Myocyte (in vitro differentiated cells): ENCODE results near the gene WNT9A. TPM values are rescaled to one million over a fixed set of nuclear protein-coding genes. Genes with fewer than 3 reads are reported as not detected.
"Not testable (repeated sequence)": the region's sequence is repeated elsewhere in the genome, so short reads cannot be mapped to it uniquely, and the experiment has no call there.

Experiments
- DNase-seq: peaks from one replicate; pipeline ENCODE4 v3.0.0-alpha.2; 2012; ENCODE audit warnings: low read depth
- polyA plus RNA-seq: library from polyadenylated mRNA; unstranded; fragments of >200 nt; gene quantifications from one replicate; pipeline ENCODE4 v1.2.1, GENCODE V29; 2012; ENCODE audit warnings: missing spikeins
- total RNA-seq: library from RNA; depleted of rRNA; stranded (reverse); fragments of >200 nt; gene quantifications from 2 replicates; pipeline ENCODE4 v1.2.3, GENCODE V29; 2014

The WNT9A gene, protein sequence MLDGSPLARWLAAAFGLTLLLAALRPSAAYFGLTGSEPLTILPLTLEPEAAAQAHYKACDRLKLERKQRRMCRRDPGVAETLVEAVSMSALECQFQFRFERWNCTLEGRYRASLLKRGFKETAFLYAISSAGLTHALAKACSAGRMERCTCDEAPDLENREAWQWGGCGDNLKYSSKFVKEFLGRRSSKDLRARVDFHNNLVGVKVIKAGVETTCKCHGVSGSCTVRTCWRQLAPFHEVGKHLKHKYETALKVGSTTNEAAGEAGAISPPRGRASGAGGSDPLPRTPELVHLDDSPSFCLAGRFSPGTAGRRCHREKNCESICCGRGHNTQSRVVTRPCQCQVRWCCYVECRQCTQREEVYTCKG
- total RNA-seq = 6.5 and 10.6 TPM in 2 replicates
- polyA plus RNA-seq = 11.8 TPM

DNA sequence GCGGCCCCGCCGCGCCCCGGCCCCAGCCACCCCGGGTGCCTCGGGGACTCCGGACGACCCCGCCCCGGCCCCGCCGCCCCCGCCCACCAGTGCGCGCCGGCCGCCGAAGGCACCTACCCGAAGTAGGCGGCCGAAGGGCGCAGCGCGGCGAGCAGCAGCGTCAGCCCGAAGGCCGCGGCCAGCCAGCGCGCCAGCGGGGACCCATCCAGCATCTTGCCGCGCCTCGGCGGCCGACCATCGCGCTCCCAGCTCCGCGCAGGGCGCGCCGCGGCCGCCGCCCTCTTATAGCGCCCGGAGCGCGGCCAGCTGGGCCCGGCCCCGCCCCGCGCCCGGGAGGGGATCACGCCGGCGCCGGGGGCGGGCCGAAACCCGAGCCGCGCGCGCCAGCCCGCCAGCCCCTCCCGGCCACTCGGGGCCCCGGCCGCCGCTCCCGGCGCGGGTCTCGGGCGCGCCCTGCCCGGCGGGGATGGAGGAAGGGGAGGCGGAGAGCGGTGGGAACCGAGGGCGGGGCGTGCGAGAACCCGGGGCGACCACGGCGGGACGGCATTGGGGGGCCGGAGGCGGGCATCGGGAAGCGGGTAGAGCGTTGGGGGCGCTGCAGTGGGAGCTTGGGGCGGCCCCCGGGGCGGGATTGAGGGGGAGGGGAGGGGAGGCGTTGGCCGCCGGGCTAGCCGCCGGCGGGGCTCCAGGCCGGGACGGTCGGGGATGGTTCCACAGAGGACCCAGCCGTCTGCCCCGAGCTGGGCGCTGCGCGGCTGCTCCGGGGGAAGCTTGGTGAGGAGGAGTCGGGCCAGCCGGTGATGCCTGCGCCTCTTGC is at the start of gene WNT9A:
Gene WNT9A, minus strand, starts transcription at position 257 of the 817 bp plus-strand sequence. Its CDS starts 45 bp downstream, at position 212.
- peak; percentile 76 for DNase-seq

DNA sequence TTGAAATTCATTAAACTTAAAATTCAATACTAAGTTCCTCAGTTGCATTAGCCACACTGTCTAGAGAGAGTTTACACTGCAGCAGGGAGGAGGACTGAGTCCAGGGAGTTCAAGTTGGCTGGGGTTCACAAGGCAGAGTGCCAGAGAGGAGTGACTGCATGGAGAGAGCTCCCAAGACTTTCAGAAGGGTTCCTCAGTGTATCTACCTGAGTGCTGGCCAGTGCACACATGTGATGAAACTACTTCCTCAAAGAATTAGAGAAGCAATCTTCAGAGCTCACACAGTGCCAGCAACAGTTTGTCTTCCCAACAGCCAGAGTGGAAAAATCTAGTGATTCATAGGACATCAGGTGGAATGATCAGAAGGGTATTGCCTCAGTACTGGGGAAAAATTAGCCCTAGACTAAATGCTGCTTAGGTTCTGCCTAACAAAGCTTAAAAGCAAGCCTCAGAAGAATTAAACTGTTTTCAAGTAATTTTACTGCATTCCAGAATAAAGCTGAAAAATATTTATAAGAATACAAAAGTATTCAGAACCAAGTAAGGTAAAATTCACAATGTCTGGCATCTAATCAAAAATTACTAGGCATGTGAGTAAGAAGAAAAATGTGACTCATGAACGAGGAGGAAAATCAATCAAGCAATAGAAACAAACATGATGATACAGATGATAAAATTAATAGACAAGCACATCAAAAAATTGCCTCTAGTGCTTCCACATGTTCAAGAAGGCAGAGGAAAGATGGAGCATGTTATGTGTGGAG is 48.6 kb upstream of the WNT9A start:
- no peak for DNase-seq

DNA sequence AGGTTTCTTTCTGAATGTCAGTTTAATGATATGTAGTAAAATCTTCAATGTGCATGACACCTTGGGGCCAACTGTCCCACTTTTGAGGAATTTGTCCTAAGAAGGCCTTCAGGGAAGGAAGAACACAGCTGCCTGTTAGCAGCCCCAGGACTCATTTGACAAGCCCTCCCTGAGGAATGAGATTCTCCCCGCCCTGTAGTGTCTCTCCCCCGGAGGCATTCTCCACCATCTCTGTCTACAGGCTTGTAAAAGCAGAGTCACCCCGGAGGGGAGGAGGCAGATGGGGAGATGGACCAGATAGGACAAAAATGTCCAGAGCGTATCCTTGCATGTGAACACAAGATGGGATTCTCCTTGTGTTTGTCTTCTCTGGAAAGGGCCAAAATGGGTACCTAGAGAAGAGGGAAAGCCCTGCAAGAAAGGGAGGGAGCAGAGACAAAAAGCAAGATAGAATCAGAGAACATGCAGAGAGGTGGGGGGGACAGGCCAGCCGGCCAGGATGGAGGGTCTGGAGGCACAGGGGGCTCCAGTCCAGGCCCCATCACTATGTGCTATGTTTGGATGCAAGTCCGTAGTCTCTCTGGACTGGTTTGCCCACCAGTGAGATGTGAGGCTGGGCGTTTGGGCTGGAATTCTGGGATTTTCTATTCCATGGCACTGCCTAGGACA is 47.0 kb upstream of the WNT9A start:
- no peak for DNase-seq

DNA sequence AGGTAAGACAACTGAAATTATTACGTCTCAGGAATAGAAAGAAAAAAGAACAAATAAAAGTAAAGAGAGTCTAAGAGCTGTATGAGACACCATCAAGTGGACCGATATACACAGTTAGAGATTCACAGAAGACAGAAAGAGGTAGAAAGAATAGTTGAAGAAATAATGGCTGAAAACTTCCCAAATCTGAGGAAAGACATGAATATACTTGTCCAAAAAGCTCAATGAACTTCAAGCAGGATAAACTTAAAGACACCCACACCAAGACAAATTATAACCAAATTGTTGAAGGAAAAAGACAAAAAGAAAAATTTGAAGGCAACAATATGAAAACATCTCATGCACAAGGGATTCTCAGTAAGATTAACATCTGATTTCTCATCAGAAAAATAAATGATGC is 39.4 kb upstream of the WNT9A start:
- DNase-seq = no peak

DNA sequence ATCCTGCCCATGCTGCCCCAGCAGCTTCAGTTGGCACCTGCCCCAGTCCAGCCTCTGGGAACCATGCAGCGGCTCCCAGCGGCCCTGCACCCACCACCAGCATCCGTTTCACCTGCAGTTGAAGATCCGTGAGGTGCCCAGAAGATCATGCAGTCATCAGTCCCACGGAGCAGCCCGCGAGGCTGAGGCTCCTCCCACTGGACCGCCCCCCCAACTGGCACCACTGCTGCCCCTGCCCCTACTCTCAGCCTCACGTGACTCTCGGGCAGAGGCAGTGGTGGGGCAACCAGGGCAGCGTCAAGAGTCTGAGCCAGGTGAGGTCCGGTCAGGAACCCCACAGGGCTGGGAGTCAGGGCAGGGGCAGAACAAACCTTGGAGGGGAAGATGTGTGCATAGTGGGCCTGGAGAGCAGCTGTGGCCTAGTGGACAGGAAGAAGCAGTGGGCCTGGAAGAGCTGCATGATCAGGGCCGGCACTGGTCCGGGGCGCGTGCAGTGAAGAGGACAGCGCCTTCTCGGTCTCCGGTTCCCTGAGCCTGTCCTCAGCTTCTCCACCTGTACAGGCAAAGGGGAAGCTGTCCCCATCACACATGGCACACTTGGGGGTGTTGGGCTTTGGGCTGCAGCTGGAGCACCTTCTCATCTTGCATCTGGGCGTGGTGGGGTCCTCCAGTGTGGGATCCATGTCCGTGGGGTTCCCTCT is 28.0 kb upstream of the WNT9A start:
- not testable (repeated sequence) for DNase-seq

DNA sequence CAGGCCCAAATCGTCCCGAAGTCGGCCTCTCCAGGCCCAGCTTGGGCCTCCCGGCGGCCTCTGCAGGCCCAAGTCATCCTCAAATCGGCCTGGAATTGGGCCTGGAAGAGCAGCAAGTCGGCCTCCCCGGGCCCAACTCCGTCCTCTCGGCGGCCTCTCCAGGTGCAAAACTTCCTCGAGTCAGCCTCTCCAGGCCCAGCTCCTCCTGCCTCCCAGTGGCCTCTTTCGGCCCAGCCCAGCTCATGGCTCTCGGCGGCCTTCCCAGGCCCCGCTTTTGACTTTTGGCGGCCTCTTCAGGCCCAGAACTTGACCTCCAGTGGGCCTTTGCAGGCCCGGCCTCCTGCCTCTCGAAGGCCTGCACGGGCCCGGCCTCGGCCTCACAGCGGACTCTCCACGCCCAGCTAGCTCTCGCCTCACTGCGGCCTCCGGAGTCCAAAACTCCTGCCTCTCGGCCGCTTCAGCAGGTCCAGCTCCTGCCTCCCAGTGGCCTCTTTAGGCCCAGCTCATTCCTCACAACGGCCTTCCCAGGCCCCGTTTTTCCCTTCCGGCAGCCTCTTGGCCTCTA is 26.1 kb upstream of the WNT9A start:
- DNase-seq = not testable (repeated sequence)

DNA sequence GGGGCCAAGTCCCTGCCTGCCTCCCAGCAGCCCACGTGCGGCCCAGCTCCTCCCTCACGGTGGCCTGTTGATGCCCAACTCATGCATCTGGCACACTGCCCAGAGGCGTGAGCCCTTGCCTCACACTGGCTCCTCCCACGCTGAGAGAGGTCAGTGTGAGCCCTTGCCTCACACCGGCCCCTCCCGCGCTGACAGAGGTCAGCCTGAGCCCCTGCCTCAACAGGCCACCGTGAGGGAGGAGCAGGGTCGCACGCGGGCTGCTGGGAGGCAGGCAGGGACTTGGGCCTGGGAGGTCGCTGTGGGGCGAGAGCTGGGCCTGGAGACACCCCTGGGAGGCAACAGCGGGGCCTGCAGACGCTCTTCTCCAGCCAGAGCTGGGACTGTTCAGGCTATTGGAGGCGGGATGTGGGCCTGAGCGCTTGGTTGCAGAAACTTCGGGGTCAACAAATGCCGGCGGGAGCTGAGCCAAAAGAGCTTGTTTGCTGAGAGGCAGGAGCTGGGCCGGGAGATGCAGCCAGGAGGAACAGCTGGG is 25.2 kb upstream of the WNT9A start:
- not testable (repeated sequence) for DNase-seq

DNA sequence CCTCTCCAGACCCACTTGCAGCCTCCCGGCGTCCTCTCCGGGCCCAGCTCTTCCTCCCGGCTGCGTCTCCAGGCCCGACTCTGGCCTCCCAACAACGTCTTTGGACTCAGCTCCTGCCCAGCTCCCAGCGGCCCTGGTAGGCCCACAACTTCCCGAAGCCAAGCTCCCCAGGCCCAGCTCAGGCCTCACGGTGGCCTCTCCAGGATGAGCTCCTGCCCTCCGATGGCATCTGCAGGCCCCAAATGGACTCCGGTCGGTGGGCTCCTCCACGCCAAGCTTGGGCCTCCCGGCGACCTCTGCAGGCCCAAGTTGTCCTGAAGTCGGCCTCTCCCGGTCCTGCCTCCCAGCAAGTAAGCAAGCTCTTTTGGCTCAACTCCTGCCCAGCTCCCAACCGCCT is 24.5 kb upstream of the WNT9A start:
- not testable (repeated sequence) for DNase-seq

DNA sequence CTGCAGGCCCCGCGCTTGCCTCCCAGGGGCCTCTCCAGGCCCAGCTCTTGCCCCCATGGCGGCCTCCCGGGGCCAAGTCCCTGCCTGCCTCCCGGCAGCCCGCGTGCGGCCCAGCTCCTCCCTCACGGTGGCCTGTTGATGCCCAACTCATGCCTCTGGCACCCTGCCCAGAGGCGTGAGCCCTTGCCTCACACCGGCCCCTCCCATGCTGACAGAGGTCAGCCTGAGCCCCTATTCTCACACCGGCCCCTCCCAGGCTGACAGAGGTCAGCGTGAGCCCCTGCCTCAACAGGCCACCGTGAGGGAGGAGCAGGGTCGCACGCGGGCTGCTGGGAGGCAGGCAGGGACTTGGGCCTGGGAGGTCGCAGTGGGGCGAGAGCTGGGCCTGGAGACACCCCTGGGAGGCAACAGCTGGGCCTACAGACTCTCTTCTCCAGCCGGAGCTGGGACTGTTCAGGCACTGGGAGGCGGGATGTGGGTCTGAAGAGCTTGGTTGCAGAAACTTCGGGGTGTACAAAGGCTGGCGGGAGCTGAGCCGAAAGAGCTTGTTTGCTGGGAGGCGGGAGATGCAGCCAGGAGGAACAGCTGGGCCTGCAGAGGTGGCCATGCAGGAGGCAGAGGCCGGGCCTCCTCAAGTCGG is 24.0 kb upstream of the WNT9A start:
- DNase-seq = not testable (repeated sequence)

DNA sequence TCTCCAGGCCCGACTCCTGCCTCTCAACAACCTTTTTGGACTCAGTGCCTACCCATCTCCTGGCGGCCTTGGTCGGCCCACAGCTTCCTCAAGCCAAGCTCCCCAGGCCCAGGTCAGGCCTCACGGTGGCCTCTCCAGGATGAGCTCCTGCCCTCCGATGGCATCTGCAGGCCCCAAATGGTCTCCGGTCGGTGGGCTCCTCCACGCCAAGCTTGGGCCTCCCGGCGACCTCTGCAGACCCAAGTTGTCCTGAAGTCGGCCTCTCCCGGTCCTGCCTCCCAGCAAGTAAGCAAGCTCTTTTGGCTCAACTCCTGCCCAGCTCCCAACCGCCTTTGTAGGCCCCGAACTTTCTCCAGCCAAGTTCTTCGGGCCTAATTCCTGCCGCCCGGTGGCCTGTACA is 23.5 kb upstream of the WNT9A start:
- DNase-seq = not testable (repeated sequence)

DNA sequence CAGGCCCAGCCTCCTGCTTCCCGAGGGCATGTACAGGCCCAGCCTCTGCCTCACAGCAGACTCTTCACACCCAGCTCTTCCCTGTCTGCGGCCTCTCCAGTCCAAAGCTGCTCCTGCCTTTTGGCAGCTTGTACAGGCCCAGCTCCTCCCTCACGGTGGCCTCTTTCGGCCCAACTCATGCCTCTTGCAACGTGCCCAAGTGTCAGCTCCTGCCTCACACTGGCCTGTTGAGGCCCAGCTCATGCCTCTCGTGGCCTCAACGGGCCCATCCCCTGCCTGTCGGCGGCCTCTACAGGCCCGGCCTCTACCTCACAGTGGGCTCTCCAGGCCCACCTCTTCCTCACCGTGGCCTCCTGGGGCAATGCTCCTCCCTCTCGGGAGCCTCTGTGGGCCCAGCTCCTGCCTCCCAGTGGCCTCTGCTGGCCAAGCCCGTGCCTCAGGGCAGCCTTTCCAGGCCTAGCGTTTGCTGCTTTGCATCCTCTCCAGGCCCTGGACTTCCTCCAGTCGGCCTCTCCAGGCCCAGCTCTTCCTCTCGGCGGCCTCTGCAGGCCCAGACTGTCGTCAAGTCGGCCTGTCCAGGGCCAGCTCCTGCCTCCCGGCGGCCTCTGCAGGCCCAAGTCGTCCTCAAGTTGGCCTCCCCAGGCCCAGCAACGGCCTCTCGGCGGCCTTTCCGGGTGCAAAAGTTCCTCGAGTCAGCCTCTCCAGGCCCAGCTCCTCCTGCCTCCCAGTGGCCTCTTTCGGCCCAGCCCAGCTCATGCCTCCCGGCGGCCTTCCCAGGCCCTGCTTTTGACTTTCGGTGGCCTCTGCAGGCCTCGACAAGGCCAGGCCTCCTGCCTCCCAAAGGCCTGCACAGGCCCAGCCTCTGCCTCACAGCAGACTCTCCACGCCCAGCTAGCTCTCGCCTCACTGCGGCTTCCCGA is 22.6 kb upstream of the WNT9A start:
- not testable (repeated sequence) for DNase-seq

DNA sequence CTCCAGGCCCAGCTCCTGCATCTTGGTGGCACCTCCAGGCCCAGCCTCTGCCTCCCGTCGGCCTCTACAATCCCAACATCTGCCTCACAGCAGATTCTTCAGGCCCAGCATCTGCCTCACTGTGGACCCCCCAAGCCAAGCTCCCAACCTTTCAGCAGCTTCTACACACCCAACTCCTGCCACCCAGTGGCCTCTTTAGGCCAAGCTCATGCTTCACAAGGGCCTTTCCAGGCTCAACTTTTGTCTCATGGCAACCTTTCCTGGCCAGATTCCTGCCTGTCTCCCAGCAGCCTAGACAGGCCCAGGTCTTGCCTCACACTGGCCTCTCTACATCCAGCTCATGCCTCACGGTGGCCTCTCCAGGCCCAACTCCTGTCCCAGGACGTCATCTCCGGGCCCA is 20.1 kb upstream of the WNT9A start:
- DNase-seq = not testable (repeated sequence)

DNA sequence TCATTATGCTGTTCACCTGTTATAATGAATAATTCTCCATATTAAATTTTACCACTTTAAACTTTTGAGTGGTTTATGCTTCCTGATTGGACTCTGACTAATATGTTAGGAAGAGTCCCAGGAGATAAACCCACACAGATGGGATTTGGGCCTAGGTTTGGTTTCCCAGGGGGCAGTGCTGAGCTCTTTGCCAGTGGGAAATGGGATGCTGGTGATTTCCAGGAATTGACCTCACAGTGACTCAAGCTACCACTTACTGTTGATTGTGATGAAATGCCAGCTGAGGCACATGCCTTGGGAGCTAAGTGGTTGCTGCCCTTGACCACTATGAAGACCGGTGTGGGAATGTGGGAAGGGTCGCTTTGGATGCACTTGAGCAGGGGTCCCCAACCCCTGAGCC is 19.0 kb upstream of the WNT9A start:
- peak; percentile 48 for DNase-seq

DNA sequence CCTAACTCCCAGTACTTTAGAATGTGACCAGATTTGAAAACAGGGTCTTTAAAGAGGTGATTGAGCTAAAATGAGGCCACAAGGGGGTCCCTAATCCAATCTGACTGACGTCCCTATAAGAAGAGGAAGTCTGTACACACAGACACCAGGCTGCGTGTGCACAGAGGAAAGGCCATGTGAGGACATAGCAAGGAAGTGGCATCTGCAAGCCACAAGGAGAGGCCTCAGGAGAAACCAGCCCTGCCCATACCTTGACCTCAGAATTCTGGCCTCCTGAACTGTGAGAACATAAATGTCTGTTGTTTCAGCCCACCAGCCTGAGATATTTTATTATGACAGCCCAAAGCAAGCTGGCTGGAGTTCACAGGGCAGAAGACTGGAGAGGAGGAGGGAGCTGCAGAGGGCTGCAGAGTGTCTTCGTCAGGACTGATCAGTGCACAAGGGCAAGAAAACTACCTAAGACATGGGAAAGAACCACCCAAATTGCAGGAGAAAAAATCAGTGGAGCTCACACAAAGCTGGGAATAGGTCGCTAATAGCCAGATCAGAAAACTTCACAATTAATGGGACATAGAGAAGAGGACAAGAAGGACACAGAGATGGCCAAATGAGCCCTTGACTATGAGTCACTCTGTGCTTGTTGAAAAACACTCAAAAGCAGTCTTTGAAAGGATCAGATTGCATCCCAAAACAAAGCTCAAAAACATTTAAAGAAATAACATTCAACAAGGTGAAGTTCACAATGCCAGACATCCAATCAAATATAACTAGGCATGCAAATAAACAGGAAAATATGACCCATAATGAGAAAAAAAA is 14.1 kb upstream of the WNT9A start:
- no peak for DNase-seq

DNA sequence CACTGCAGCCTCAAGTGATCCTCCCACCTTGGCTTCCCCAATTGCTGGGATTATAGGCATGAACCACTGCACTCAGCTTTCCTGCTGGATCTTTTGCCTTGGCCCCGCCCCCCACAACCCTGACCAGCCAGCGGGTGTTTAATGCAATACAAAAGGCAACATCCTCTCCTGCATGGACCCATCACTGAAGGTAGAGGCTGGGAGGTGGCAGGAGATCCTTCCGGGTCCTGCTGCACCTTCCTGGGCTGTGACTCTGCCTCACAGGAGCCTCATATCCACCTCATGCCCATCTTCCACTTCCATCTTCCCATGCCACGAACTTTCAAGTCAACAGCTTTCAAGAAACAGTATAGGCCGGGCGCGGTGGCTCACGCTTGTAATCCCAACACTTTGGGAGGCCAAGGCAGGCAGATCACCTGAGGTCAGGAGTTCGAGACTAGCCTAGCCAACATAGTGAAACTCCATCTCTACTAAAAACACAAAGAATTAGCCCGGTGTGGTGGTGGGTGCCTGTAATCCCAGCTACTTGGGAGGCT is 11.7 kb upstream of the WNT9A start:
- no peak for DNase-seq

DNA sequence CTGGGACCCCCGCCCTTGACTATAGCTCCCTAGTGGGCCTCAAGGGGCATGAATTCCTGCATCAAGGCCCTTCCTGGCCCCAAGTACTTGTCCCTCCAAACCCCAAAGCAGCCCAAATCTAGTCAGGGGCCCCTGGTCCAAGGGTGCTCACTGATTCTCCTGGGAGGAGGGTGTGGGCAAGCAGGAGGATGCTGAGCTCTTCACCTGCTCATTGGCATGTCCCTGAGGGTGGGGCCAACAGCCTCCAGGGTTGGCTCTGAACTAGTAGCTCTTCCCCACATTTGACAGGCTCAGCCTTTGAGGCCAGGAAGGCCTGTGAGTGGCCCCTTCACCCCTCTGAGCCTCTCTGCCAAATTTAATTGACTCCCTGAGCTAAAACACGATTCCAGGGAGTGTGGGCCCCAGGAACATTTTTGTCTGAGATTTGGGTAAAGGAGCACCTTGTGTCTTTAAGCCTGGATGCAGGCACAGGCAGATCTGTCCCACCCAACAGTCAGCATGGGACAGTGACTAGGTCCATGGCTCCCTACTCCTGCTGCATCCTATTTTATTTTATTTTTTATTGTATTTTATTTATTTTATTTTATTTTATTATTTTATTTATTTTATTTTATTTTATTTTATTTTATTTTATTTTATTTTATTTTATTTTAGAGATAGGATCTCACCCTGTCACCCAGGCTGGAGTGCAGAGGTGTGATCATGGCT is 11.0 kb upstream of the WNT9A start:
- DNase-seq = no peak
